GM21515 (cell line): Measurements from ENCODE around the gene IFNA5.

Experiments used
- ATAC-seq: cut with Tn5 transposase; IDR thresholded peaks from one replicate; pipeline ENCODE4 v1.9.1; 2021; ENCODE audit not compliant: unreplicated experiment

The IFNA5 gene

GRCh38 chr9:21294904-21295538 is 10.1 kb downstream of the IFNA5 start:
- ATAC-seq = no peak

GRCh38 chr9:21294364-21294774 is 10.7 kb downstream of the IFNA5 start:
- ATAC-seq = no peak

GRCh38 chr9:21289848-21290247 is 15.3 kb downstream of the IFNA5 start:
- no peak for ATAC-seq

- ATAC-seq = no peak
These were observed 17.8 kb downstream of the IFNA5 start for GRCh38 chr9:21287280-21287679.

- ATAC-seq = no peak
These were observed 18.5 kb downstream of the IFNA5 start for GRCh38 chr9:21286659-21287058.

GRCh38 chr9:21286099-21286498 is 19.0 kb downstream of the IFNA5 start:
- no peak for ATAC-seq

GRCh38 chr9:21281275-21281674 is 23.8 kb downstream of the IFNA5 start:
- no peak for ATAC-seq

GRCh38 chr9:21268347-21268657 is 36.8 kb downstream of the IFNA5 start:
- no peak for ATAC-seq

- peak; percentile 47 for ATAC-seq
These were observed 37.4 kb downstream of the IFNA5 start for GRCh38 chr9:21267485-21268346.

GRCh38 chr9:21266733-21267484 is 38.2 kb downstream of the IFNA5 start:
- ATAC-seq = no peak

GRCh38 chr9:21265421-21266189 is 39.5 kb downstream of the IFNA5 start:
- no peak for ATAC-seq

- no peak for ATAC-seq
These were observed 49.4 kb downstream of the IFNA5 start for GRCh38 chr9:21255538-21256212.
